NK-92 treated with Interleukin-12 subunit alpha and Interleukin-12 subunit beta, amount 100 ng/mL, for 24 hours (cell line): ENCODE data around the gene SRC.

ENCODE experiments used
- DNase-seq: peaks from one replicate; lab custom pipeline; 2025; lab: John Stamatoyannopoulos, UW

Gene SRC

DNA sequence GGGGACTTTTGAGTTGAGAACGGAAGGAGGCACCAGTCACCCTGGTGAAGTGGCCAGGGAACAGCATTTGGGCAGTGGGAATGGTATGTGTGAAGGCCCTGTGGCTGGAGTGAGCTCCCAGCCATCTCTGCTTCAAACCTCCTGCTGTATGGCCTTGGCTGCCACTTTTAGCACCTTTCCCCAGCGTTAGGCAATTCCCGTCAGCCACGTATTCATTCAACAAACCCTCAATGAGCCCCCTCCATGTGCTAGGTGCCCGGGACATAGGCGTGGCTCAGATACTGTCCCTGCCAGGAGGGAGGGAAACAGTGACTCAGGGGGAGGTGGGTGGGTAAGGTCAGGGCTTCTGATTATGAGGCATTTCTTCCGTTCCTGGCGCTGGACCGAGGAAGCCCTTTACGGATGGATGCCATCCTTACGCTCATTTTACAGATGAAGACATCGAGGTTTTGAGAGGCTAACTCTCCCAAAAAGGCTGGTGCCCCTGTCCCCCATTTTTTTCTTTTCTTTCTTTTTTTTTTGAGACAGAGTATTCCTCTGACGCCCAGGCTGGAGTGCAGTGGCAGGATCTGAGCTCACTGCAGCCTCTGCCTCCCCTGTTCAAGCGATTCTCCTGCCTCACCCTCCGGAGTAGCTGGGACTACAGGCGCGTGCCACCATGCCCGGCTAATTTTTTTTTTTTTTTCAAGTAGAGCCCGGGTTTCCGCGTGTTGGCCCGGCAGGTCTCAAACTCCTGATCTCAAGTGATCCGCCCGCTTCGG lies 37.5 kb downstream of the SRC start:
- no peak for DNase-seq

DNA sequence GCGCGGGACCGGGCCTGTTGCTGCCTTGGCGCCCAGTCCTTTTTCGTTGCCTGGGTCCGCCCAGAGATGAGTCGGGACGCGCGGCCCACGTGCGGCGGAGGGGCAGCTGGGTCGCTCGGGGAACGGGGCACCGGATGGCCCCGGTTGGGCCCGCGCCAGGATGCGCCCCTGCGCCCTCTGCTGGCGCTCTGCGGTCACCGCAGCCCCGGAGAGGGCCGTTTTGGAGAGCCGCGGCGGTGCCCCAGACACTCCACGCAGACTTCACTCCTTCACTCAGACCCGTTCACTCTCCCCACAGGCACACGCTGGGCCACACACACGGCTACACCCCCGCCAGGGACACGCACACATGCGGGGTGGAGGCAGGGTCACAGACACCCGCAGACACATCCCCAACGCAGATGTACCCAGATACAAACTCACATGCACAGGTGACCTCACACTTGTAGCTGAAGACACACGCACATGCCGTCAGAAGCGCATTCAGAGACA lies 38.8 kb downstream of the SRC start:
- no peak for DNase-seq

DNA sequence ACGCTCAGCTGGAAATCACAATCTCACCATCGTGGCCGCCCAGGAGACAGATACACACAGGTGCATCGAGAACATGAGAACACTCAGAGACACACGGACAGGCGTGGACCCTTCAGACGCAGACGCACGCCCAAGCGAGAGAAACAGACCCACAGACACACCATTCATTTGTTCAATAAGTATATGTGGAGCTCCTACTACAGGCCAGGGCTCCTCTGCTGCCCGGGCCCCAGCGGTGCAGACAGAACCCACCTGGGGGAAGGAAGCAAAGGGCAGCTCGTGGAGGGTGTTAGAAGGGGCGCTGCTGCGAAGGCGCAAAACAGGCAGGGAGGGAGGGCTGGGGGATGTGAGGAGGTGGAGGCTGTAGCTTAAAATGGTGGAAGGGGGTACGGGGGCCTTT lies 39.2 kb downstream of the SRC start:
- no peak for DNase-seq

DNA sequence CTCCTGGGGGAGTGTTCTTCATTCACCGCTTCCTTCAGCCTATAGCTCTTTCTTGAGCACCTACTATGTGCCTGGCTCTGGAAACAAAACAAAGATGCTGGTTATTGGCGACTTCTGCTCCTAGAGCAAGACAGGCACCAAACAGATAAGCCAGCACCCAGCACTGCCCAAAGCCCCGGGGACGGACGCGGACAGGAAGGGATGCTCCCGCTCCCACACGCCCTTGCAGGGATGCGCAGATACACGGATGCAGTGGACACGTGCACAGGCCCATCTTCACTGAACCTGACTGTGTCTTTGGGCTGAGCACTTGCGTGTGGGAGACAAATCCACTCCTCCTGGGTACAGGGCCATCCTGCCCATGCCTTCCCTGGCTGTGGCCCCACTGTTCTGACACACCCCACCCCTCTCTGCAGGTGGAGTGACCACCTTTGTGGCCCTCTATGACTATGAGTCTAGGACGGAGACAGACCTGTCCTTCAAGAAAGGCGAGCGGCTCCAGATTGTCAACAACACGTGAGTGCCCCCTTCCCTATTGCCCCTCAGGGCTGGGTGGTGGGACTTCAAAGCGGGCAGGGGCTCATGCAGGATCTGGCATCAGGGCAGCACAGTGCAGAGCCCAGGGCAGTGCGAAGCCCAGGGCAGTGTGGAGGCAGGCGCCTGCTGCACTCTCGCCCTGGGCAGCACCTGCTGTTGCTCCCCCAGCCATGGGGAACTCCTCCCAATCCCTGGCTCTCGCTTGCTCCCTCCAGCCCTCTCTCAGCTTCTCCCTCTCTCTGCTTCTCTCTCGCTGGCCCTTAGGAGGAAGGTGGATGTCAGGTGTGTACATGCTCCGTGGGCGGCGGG lies 39.9 kb downstream of the SRC start:
- no peak for DNase-seq

DNA sequence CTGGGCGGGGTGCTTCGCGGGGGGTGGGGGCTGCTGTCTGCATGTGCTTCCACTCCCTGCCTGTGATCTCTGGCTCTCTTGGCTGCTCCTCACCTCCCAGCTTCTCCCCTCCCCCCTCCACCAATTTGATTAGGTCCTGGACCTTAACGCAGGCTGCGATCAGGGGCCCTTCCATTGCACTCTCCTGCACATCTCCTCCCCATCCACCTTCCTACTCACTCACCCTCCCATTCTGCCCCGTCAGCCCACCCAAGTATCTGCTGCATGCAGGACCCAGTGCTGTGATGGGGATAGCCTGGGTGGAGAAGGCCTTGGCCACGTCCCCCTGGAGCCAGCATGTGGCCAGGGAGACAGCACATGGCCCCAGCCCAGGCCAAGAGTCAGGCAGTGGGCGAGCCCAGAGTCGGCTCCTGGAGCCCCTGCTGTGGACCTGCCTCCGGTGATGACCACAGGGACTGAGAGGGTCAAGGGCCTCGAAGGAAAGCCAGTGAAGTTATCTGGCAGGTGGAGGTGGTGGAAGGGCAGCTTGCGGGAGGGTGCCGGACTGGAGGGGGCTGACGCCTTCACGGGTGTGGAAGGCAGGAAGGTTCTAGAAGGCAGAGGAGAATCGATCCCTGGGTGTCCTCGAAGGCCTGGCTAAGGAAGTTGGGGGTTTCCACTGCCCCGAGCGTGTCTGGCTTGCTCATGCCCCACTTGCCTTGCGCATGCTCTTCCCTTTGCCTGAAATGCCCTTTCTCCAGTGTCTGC lies 40.7 kb downstream of the SRC start:
- DNase-seq, result no peak

DNA sequence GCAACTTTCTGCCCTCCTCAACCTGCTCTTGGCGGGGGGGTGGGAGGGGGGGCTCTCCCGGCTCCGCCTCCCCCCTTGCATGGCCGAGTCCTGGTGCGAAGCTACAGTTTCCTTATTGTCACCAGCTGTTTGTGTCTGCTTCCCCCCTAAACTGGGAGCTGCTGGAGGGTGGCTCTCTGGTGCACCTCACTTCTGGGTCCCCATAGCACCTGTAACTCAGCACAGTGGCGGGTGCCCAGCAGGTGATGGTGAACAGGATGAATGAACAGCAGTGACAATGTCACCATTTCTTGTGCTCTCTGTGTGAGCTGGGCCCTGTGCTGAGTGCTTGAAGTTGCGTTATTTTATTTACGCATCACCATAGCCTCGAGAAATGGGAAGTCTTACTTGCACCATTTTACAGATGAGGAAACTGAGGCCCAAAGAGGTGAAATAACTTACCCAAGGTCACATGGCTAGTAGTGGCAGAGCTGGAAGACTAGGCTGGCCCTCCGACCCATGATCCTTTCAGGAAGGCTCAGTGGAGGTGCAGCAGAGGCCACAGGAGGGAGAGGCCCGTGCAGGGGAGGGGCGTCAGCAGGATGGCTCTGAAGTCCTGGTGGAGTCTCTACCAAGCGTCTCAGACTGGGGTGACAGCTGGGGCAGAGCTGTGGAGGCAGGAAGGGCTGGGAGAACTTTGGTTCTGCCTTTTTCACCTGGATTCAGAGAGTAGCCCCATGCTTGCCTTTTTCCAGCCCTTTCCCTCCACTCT lies 41.8 kb downstream of the SRC start:
- no peak for DNase-seq

DNA sequence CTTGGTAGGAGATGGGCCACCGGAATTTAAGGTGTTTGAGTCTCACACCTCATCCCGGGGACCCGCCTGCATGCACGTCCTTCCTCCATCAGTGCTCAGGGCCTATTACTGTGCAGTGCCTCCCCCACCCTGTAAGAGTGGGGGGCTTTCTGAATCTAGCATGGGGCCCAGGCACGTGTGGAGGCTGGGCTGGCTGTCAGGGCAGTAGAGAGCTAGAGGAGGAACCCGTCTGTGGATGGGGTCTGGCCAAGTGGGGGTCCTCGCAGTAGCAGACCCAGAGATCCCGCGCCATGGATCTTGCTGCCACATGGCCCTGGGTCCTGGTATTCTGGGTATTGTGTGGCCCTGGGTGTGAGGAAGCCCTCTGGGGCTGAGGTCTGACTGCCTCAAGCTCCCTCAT lies 42.9 kb downstream of the SRC start:
- no peak for DNase-seq

DNA sequence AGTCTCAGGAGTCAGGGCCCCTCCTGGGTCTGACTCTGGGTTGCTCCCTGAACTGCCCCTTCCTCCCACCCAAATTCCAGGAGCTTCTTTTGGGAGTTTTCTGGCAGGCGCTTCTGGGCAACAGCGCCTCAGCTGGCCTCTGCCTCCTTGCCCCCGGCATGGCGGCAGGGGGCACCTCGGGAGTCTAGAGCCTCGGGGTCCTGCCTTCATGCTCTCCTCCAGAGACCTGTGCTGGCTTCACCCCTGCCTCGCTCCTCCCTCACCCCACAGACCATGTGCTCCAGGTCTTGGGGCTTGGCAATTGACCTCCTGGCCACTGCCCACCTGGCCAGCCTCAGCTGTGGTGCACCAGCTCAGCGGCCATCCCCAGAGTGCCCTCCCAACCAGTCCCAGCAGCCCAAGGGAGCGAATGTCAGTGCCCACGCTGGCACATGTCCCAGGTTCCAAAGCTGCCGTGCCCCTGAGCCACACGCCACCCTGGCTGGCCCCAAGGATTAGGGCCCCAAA lies 43.4 kb downstream of the SRC start:
- DNase-seq, result no peak

DNA sequence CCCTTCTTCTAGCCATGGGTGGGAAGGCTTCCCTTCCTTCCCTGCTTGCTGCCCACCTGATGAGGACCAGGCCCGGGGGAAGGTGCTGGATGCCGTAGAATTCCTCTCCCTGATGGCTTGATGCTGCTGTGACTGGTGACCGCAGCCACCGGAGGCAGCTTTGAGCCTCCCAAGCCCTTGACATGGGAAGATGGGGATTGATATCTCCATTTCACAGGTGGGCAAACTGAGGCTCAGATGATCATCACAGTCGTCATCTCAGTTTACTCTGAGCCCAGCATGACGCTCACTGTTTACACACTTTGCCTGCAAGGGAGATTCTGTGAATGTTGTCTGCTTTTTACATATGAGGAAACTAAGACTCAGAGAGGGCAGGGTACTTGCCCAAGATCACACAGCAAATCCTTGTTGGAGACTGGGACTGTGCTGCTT lies 43.9 kb downstream of the SRC start:
- DNase-seq, result no peak

DNA sequence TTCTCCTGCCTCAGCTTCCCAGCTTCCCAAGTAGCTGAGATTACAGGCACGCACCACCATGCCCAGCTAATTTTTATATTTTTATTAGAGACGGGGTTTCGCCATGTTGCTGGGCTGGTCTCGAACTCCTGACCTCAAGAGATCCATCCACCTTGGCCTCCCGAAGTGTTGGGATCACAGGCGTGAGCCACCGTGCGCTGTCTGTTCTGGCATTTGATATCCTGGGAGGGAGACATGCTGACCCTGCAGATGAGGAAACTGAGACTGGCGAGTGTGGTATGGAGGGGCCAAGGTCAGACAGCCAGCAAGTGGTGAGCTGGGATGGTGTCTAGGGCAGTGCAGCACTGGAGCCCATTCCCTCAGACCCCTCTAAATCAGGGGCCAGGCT lies 44.6 kb downstream of the SRC start:
- DNase-seq, result no peak

DNA sequence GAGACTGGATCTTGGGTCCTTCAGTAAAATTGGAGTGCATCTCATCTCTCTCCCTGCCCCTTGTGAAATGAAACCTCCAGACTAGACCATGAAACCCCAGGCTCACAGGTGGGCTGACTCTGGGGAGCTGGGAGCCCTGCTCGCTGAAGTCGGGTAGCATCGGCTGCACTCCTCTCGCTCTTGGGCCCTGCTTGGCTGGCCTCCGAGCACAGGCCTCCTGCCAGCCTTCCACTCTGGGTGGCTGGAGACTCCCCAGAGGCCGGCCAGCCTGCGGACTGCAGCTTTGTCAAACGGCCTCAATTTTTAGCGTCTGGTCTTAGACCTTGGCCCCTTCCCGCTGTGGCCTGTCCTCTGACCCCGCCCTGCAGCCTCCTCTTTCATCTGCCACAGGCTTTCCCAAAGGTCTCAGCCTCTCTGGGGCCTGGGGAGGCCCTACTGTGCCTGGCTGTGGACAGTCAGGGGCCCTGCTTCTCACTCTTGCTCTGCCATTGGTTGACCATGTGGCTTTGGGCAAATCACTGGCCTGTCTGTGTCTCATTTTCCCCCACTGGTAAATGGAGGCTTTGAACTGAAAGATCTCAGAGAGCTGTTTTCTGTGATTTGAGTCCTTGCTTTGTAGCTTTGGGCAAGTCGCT lies 45.1 kb downstream of the SRC start:
- DNase-seq, result no peak

DNA sequence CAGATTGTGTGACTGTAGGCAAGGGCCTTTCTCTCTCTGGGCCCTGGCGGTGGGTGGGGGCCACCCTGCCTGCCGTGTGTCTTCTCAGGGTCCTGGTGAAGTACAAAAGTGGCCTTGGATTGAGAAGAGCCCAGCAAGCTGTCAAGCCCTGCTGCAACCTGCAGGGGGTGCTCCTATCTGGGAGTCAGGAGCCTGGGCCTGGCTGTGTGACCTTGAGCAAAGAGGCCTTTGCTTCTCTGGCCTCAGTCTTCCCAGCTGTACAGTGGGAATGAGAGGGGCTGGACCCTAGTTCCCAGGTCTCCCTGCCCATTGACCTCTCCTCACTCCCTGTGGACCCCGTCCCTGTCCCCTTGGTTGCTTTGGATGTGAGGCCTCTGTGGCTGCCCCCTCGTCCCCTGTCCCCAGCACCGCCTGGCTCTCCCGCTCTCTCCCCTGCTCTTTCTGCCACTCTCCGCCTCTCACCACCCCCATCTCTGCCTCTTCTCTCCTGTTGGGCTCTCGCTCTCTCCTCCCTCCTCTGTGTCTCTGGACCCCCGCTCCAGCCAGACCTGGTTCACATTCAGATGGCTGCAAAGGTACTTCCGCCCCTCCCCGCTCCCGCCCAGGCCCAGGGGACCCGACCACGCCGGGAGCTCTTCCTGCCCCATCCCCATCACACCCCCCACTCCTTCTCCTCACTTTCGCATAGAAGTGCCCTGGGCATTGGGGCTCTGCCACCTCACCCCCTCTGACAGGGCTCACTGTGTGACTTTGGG lies 46.7 kb downstream of the SRC start:
- no peak for DNase-seq

DNA sequence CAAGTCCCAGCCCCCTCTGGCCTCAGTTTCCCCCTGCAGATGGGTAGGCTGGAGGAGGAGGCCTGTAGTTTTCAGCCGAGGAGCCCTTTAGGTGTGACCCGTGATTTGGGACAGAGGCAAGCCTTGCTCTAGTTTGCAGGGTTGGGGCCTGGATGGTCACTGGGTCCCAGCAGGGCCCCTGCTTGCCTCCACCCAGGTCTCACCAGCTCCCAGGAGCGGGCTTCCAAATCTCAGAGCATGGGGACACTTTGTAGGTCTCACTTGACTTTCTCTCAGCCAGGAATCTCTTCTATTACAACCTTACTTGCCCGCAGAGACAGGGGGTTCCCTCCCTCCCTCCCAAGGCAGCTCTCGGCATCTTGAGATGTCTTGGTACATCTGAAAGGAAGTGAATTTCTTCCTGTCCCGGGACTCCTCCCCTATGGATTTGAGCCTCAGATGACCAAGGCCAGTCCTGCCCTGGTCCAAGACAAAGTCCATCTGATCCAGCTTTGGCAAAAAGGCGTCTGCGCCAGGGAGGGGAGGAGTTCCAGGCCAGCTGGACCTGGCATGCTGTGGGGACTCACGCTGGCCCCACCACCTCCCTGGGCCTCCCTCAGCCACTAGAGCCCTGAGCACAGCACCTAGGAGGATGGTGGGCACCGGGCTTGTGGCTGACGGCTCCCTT lies 47.4 kb downstream of the SRC start:
- DNase-seq, result no peak

DNA sequence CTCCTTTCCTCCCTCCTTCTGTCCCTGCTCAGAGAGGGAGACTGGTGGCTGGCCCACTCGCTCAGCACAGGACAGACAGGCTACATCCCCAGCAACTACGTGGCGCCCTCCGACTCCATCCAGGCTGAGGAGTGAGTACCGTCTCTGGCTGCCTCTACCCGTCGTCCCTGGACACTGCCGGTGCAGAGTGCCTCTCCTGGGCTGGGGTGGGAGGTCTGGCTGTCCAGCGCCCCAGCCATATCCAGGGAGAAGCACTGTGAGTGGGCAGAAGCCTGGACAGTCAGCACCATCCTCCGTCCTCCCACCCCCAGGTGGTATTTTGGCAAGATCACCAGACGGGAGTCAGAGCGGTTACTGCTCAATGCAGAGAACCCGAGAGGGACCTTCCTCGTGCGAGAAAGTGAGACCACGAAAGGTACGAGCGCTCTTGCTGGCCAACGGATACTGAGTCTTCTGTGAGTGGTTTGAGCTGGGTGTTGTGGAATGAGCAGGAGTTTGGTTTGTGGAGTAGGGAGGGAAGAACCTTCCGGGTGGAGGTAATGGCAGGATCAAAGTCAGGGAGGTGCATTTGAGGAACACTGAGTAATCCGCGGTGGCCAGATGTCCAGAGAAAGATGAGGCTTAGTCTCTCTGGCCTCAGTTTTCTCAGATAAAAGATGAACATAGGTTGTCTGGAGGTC lies 48.1 kb downstream of the SRC start:
- DNase-seq, result no peak

DNA sequence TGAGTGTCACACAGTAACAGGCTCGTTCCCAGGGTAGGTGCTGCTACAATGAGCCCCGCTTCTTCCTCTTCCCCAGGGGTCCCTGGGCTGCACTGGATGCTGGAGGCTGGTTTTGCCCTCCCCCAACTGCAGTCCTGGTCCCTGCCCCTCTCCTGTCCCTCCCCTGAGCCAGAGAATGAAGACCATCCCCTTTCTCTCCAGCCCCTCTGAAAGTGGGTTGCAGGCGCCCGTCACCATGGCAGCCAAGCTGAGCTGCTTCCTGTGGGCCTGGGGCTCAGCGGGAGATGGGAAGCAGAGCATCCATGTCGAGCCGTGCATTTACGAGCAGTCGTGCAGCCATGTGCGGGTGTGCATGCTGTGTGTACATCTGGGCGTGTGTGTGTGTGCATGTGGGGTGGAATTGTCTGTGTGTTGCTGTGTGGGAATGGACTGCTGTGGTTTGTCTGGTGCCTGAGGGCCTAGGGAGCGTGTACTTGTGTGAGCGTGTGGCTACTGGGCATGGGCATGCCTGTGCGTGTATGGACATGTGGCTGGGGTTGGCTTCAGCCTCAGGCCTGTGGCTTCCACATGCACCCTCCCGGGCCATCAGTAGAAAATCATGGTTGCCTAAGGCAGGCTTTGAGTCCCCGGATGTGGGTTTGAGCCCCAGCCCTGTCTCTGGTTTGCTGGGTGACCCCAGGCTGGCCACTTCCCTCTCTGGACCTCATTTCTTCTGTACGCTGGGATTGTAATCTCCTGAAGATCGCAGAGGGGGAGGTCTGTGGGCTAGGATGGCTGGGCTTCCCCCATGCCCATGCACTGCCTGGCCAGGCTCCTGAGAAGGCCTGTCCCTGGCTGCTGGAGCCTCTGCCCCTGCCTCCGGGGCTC lies 48.8 kb downstream of the SRC start:
- no peak for DNase-seq

DNA sequence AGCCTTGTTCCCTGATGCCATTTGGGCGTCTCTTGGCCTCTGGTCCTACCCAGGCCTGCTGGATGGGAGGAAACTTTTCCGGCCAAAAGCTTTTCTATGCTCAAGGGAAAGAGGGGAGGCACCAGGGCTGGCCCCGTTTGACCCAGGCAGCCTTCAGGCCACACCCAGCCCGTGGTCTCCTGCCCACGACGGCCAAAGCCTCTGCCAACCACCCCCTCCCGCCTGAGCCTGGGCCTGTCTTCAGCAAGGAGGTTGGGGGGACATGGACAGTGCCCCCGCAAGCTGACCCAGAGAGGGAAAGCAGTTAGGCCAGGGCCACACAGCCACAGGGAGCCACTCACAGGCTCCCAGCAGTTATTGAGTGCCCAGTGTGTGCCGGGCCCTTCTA lies 49.5 kb downstream of the SRC start:
- no peak for DNase-seq

DNA sequence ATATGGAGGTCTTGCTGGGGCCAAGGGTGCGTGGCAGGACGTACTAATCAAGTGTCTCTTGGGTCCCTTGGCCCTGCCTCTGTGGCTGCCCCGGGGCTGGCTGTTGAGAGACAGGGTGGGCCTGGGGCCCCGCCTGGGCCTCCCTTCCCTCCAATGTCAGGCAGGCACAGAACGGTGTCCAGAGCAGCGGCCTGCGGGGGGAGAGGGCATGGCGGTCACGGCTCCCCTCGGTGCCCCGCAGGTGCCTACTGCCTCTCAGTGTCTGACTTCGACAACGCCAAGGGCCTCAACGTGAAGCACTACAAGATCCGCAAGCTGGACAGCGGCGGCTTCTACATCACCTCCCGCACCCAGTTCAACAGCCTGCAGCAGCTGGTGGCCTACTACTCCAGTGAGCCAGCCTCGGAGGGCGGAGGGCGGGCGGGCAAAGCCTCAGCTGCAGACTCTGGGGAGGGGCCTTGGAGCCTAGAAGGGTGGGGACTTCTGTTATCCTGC lies 50.0 kb downstream of the SRC start:
- no peak for DNase-seq

DNA sequence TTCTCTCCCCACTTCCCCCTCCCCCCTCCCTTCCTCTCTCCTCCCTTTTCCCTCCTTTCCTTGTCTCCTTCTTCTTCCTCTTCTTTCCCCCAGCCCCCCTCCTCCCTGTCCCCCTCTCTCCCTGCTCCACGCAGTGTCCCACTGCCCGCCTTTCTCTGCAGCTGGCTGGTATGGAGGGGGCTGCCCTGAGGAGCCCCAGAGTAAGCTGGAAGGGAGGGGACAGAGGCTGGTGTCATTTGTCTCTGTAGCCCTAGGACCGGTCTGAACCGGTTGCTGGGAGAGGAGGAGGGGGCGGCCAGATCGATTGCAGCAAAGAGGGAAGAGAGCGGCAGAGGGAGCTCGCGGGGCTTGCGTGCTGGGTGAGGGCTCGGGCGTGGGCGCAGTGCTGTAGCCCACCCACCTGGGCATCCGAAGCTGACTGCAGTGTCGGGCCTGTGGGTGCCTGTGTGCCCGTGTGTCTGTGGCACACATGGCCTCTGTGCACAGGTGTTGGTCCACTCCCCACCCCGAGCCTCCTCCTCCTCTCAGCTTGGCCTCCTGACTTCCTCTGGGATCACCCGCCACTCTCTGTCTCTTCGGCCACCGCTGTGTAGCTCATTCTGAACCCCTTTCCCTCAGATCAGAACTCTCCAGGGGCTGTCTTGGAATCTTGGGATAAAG lies 50.6 kb downstream of the SRC start:
- DNase-seq, result no peak
